Brain microvascular endothelial cell (primary cell): ENCODE data around the gene LEP.

Experiments
- DNase-seq: peaks from one replicate; pipeline ENCODE4 v3.0.0-alpha.2; 2020
- H3K27ac ChIP-seq: fragments of 250-450 bp; sonication (Bioruptor Pico); 2 replicates; pipeline ENCODE4 v1.5.1; 2020; ENCODE audit warnings: mild to moderate bottlenecking, moderate library complexity
- H3K27me3 ChIP-seq: fragments of 250-450 bp; sonication (Bioruptor Pico); replicated peaks from 2 replicates; pipeline ENCODE4 v1.5.1; 2020; ENCODE audit warnings: mild to moderate bottlenecking
- H3K36me3 ChIP-seq: fragments of 250-450 bp; sonication (Bioruptor Pico); replicated peaks from 2 replicates; pipeline ENCODE4 v1.5.1; 2020; ENCODE audit warnings: mild to moderate bottlenecking
- H3K4me3 ChIP-seq: 2 replicates; pipeline ENCODE4 v1.5.1; 2011; ENCODE audit warnings: low read depth, mild to moderate bottlenecking, control low read depth, low read length, moderate library complexity
- in situ Hi-C: cut with HindIII; loops from 2 replicates; pipeline ENCODE4 v1.10.0; 2017; ENCODE audit warnings: low sequenced_read_pairs, low pct_ligation_motif_present
- TF ChIP-seq, protein P1 (sequence below): IDR thresholded peaks from 2 replicates; pipeline ENCODE4 v1.5.1; 2011; ENCODE audit warnings: low read depth, mild to moderate bottlenecking, moderate library complexity, low read length, control low read depth, inconsistent platforms; ENCODE audit errors: missing control alignments

Gene LEP

DNA sequence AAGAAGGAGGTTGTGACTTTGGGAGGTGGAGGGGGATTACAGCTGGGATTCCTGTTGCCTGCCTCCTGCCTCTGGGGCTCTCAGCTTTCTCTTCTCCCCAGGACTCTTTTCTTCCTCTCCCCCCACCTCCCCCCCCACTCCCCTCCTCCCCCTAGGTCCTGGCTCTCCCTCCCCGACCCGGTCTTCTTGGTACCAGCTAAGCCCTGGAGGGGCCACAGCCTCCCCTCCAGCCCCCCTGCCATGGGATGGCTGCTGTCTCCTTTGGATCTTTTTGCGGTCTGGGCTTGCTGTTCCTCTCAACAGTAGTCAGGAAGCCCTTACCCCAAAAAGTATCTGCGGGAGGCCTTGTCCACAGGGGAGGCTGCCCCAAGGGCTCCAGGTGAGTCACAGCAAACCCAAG lies 33.5 kb upstream of the LEP start:
- DNase-seq = no peak
- peaks cover 46% of the 10 kb centered on the region for H3K27me3 ChIP-seq
- in situ Hi-C loops = no loop called here
- H3K4me3 ChIP-seq = no peak overlapping the region
- TF ChIP-seq, protein P1, sequence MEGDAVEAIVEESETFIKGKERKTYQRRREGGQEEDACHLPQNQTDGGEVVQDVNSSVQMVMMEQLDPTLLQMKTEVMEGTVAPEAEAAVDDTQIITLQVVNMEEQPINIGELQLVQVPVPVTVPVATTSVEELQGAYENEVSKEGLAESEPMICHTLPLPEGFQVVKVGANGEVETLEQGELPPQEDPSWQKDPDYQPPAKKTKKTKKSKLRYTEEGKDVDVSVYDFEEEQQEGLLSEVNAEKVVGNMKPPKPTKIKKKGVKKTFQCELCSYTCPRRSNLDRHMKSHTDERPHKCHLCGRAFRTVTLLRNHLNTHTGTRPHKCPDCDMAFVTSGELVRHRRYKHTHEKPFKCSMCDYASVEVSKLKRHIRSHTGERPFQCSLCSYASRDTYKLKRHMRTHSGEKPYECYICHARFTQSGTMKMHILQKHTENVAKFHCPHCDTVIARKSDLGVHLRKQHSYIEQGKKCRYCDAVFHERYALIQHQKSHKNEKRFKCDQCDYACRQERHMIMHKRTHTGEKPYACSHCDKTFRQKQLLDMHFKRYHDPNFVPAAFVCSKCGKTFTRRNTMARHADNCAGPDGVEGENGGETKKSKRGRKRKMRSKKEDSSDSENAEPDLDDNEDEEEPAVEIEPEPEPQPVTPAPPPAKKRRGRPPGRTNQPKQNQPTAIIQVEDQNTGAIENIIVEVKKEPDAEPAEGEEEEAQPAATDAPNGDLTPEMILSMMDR = no peak
- H3K27ac ChIP-seq = no peak overlapping the region
- H3K36me3 ChIP-seq = no peaks in the 10 kb centered on the region

- Histone ChIP-seq H3K36me3 (no peaks in the 10 kb centered on the region), H3K27ac (no peak overlapping the region), H3K27me3 (peaks cover 32% of the 10 kb centered on the region), H3K4me3 (no peak overlapping the region)
- in situ Hi-C loops = no loop called here
- TF ChIP-seq, protein P1 = peak; percentile 99
- DNase-seq = peak; percentile 64
Observed at GRCh38 chr7:128209229-128210035, 31.6 kb upstream of the LEP start.

DNA sequence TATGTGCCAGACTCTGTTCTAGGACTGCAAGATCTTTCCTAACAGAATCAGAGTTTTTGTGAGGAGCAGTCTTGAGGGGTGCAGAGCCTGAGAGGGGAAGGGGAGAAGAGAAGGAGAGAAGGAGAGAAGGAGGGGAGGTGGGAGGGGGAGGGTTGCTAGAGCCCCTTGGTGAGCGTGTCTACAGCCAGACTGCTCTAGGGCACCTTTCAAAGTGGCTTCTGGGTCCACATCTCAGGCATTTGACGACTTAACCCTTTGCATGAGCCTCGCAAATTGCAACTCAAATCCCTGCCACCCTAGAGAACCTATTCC lies 31.1 kb upstream of the LEP start:
- in situ Hi-C loops = no loop called here
- peaks cover 32% of the 10 kb centered on the region for H3K27me3 ChIP-seq
- DNase-seq = no peak
- no peak overlapping the region for H3K27ac ChIP-seq
- TF ChIP-seq, protein P1 = no peak
- H3K4me3 ChIP-seq = no peak overlapping the region
- H3K36me3 ChIP-seq = no peaks in the 10 kb centered on the region

- DNase-seq = no peak
- H3K36me3 ChIP-seq = no peaks in the 10 kb centered on the region
- H3K27ac ChIP-seq = no peak overlapping the region
- H3K27me3 ChIP-seq = peaks cover 28% of the 10 kb centered on the region
- TF ChIP-seq, protein P1 = no peak
- no peak overlapping the region for H3K4me3 ChIP-seq
- in situ Hi-C loops = no loop called here
Observed at GRCh38 chr7:128210590-128211570, 30.2 kb upstream of the LEP start.

DNA sequence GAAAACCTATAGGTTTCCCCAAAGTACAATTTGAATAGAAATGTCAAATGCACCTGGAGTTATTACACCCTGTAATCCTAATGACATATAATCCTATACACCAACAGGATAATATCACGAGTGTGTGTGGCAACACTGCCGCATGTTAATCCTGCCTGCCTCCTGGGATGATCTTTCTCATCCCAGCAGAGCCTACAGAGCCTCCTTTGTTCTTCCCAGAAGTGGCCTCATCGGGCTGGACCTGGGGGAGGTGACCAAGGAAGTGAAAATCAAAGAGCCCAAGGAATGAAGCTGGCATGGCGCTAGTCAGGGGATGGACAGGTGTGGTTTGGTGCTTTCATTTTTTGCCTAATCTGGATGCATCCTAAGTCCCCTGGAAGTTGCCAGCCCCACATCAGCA lies 29.5 kb upstream of the LEP start:
- H3K36me3 ChIP-seq = no peaks in the 10 kb centered on the region
- peaks cover 21% of the 10 kb centered on the region for H3K27me3 ChIP-seq
- no peak overlapping the region for H3K27ac ChIP-seq
- no peak for DNase-seq
- TF ChIP-seq, protein P1 = no peak
- in situ Hi-C loops = no loop called here
- no peak overlapping the region for H3K4me3 ChIP-seq
